HT1080 (cell line): ENCODE data around the gene WDR70. TPM values are rescaled to one million over a fixed set of nuclear protein-coding genes. Genes with fewer than 3 reads are reported as not detected.

Experiments
- DNase-seq: peaks from one replicate; pipeline ENCODE4 v3.0.0-alpha.2; 2015; ENCODE audit warnings: low read depth
- total RNA-seq: library from RNA; depleted of rRNA; stranded (reverse); fragments of >200 nt; shearing (Covaris generic); gene quantifications from 2 replicates; pipeline ENCODE4 v1.2.3, GENCODE V29; 2014

WDR70 gene
- total RNA-seq, 1 experiment from 2014 or later, result 29.4 TPM

- peak; percentile 93 for DNase-seq
Measured at GRCh38 chr5:37721447-37721871, 342.3 kb downstream of the WDR70 start.

- DNase-seq, result peak; percentile 99
Measured at GRCh38 chr5:37722236-37723161, 343.4 kb downstream of the WDR70 start.

GRCh38 chr5:37723162-37723961 lies 344.2 kb downstream of the WDR70 start:
- DNase-seq, result peak; percentile 77

GRCh38 chr5:37724395-37725125 lies 345.4 kb downstream of the WDR70 start:
- peak; percentile 43 for DNase-seq

- DNase-seq, result no peak
Measured at GRCh38 chr5:37725185-37725584, 346.1 kb downstream of the WDR70 start.

- DNase-seq, result no peak
Measured at GRCh38 chr5:37727238-37727637, 348.1 kb downstream of the WDR70 start.

GRCh38 chr5:37730896-37731455 lies 351.9 kb downstream of the WDR70 start:
- peak; percentile 20 for DNase-seq

GRCh38 chr5:37734114-37734513 lies 355.0 kb downstream of the WDR70 start:
- DNase-seq, result no peak

GRCh38 chr5:37735649-37736347 lies 356.7 kb downstream of the WDR70 start:
- peak; percentile 82 for DNase-seq

- DNase-seq, result no peak
Measured at GRCh38 chr5:37736397-37736796, 357.3 kb downstream of the WDR70 start.

GRCh38 chr5:37737326-37738056 lies 358.4 kb downstream of the WDR70 start:
- no peak for DNase-seq

- DNase-seq, result peak; percentile 94
Measured at GRCh38 chr5:37738057-37738691, 359.1 kb downstream of the WDR70 start.

GRCh38 chr5:37738865-37739488 lies 359.9 kb downstream of the WDR70 start:
- DNase-seq, result no peak

- no peak for DNase-seq
Measured at GRCh38 chr5:37739817-37740261, 360.7 kb downstream of the WDR70 start.

GRCh38 chr5:37740331-37741066 lies 361.4 kb downstream of the WDR70 start:
- DNase-seq, result no peak

- no peak for DNase-seq
Measured at GRCh38 chr5:37742111-37742510, 363.0 kb downstream of the WDR70 start.

GRCh38 chr5:37751227-37751626 lies 372.1 kb downstream of the WDR70 start:
- peak; percentile 28 for DNase-seq

GRCh38 chr5:37754976-37755375 lies 375.9 kb downstream of the WDR70 start:
- DNase-seq, result no peak
